Measurements from ENCODE around the gene ADCY1.

ADCY1 gene

DNA sequence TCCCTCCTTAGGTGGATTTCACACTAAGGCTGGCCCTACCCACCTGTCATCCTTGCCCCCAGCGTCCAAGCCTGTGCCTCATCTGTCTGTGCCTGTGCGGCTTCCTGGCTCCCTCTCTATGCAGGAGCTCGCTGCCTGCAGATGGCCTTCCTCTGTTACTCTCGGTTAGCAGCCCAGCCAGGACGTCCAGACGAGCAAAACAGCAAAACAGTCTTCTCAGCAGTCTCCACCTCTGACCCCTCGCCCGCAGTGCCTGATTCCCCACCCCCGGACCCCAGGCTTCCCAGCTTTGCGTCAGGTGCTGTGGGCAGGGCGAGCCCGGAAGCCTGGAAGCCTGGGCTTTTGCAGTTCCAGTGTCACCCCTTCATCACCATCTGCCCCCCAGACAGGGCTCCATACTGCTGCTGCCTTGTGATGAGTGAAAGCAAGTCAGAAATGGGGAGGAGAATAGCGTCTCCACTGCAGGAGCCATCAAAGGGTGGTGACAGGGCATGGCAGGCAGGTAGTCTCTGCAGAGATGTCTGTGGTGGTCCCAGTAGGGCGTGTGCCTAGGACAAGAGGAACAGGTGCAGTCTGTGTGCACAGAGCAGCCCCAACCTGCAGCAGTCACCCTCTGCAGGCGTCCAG lies 88.5 kb downstream of the ADCY1 start:
- H3K9me3 ChIP-seq (ENCODE audit: control insufficient read depth, insufficient read depth, low read length): no peaks in the 10 kb centered on the region
- H3K4me3 ChIP-seq (ENCODE audit: low read depth, low read length): no peak overlapping the region
- no peaks in the 10 kb centered on the region for H3K4me1 ChIP-seq (ENCODE audit: control insufficient read depth, insufficient read depth, low read length)
- peaks cover 15% of the 10 kb centered on the region; the same call in 1 of the 2 replicates for H3K36me3 ChIP-seq (ENCODE audit: control insufficient read depth, insufficient read depth, low read length)
- H3K27ac ChIP-seq (ENCODE audit: low read depth, low read length): no peak overlapping the region
- H3K27me3 ChIP-seq (ENCODE audit: control insufficient read depth, insufficient read depth, low read length): no peaks in the 10 kb centered on the region
- no peak overlapping the region for H3K9ac ChIP-seq (ENCODE audit: low read depth, low read length)

DNA sequence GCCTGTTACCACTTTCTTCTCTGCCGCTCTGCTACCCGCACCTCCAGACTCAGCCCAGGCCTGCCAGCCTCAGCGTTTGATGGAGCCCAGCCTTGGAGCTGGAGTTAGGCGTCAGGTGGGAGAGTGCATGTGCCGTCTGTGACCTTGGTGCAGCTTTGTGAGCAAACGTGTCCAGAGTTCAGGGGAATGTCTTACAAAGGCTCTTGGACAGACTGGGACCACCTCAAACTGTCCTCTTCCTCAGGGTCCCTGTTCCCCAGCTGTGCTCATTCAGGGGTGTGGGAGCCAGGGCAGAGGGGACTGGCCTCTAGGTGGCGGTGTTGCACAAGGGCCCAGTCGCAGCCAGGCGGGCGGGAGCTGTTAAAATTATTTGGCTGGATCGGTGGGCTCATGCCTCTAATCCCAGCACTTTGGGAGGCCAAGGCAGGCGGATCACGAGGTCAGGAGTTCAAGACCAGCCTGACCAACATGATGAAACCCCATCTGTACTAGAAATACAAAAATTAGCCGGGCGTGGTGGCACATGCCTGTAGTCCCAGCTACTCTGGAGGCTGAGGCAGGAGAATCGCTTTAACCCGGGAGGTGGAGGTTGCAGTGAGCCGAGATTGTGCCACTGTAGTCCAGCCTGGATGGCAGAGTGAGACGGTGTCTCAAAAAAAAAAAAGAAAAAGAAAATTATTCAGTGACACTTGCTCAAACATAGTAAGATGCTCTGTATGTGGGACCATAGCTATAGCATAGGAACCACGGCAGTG lies 89.2 kb downstream of the ADCY1 start:
- Histone ChIP-seq H3K9me3 (ENCODE audit: control insufficient read depth, insufficient read depth, low read length) (no peaks in the 10 kb centered on the region), H3K27me3 (ENCODE audit: control insufficient read depth, insufficient read depth, low read length) (no peaks in the 10 kb centered on the region), H3K4me3 (ENCODE audit: low read depth, low read length) (no peak overlapping the region), H3K9ac (ENCODE audit: low read depth, low read length) (no peak overlapping the region), H3K27ac (ENCODE audit: low read depth, low read length) (no peak overlapping the region), H3K36me3 (ENCODE audit: control insufficient read depth, insufficient read depth, low read length) (peaks cover 15% of the 10 kb centered on the region; the same call in 1 of the 2 replicates), H3K4me1 (ENCODE audit: control insufficient read depth, insufficient read depth, low read length) (no peaks in the 10 kb centered on the region)

DNA sequence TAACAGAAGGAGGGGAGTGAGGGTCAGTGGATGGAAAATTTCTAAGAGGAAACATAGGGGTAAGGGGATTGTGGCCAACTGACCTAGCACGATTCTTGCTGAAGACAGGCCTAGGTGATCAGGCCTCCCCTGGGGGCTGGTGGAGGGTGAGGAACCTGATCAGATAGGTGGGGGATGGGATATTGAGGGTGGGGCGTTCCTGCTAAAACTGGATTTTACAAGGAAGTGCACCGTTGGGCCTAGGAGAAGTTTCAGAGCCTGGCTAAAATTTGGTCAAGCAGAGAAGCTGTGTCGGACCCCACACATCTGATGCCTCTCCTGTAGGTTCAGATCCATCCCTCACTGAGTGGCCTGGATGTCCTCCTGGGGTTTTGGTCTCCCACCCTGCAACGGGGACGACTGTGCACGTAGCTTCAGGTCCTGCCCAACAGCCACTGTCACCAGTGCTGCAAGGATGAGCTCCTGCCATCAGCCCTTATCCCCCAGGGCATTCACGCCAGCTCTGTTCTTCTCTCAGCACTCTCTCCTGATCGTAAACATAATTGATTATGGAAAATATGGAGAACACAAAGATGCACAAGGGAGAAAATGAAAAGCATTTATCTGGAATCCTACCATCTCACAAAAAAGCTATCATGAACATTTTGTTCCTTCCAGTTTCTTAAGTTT lies 89.9 kb downstream of the ADCY1 start:
- Histone ChIP-seq H3K4me1 (ENCODE audit: control insufficient read depth, insufficient read depth, low read length) (no peaks in the 10 kb centered on the region), H3K27me3 (ENCODE audit: control insufficient read depth, insufficient read depth, low read length) (no peaks in the 10 kb centered on the region), H3K27ac (ENCODE audit: low read depth, low read length) (no peak overlapping the region), H3K9ac (ENCODE audit: low read depth, low read length) (no peak overlapping the region), H3K4me3 (ENCODE audit: low read depth, low read length) (no peak overlapping the region), H3K36me3 (ENCODE audit: control insufficient read depth, insufficient read depth, low read length) (peaks cover 15% of the 10 kb centered on the region; the same call in 1 of the 2 replicates), H3K9me3 (ENCODE audit: control insufficient read depth, insufficient read depth, low read length) (no peaks in the 10 kb centered on the region)

DNA sequence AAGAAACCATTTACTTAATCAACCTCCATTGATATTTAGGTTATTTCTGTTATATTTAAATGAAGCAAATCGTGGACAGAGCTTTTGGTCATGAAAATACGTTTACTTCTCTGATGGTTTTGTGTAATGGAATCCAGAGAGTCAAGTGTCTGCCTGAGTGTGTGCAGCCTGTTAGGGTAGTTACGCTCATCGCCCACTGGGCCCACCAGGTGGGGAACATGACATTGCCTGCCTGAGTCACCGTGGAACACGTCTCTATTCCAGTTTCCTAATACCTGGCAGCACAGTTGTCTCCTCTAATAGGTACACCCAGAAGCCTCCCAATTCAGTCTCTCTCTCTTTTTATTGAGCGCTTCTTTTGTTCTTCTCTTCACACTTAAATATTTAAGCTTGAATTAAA lies 91.0 kb downstream of the ADCY1 start:
- no peak overlapping the region for H3K4me3 ChIP-seq (ENCODE audit: low read depth, low read length)
- no peaks in the 10 kb centered on the region for H3K27me3 ChIP-seq (ENCODE audit: control insufficient read depth, insufficient read depth, low read length)
- H3K4me1 ChIP-seq (ENCODE audit: control insufficient read depth, insufficient read depth, low read length): no peaks in the 10 kb centered on the region
- no peak overlapping the region for H3K27ac ChIP-seq (ENCODE audit: low read depth, low read length)
- peaks cover 15% of the 10 kb centered on the region; the same call in 1 of the 2 replicates for H3K36me3 ChIP-seq (ENCODE audit: control insufficient read depth, insufficient read depth, low read length)
- no peak overlapping the region for H3K9ac ChIP-seq (ENCODE audit: low read depth, low read length)
- no peaks in the 10 kb centered on the region for H3K9me3 ChIP-seq (ENCODE audit: control insufficient read depth, insufficient read depth, low read length)

DNA sequence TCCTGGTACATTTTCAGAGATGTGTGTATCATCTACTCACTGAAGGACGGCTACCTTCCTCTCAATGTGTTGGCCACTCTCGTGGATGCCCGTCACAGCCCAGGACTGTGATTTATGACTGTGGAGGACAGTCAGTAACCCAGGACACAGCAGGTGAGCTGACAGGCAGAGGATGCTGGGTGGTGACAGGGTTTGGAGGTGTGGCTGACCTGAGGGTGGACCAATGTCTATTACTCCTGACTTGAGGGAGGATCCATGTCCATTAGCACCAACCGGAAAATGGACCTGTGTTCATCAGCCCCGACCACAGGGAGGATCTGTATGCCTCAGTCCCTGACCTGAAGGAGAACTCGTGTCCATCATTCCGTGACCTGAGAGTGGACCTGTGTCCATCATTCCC lies 96.1 kb downstream of the ADCY1 start:
- H3K9me3 ChIP-seq (ENCODE audit: control insufficient read depth, insufficient read depth, low read length): no peaks in the 10 kb centered on the region
- no peak overlapping the region for H3K4me3 ChIP-seq (ENCODE audit: low read depth, low read length)
- no peaks in the 10 kb centered on the region for H3K27me3 ChIP-seq (ENCODE audit: control insufficient read depth, insufficient read depth, low read length)
- no peak overlapping the region for H3K27ac ChIP-seq (ENCODE audit: low read depth, low read length)
- no peak overlapping the region for H3K9ac ChIP-seq (ENCODE audit: low read depth, low read length)
- no peaks in the 10 kb centered on the region for H3K4me1 ChIP-seq (ENCODE audit: control insufficient read depth, insufficient read depth, low read length)
- 0 out of 2 replicates have a peak, but pooled peaks cover under 1% of the 10 kb centered on the region for H3K36me3 ChIP-seq (ENCODE audit: control insufficient read depth, insufficient read depth, low read length)

DNA sequence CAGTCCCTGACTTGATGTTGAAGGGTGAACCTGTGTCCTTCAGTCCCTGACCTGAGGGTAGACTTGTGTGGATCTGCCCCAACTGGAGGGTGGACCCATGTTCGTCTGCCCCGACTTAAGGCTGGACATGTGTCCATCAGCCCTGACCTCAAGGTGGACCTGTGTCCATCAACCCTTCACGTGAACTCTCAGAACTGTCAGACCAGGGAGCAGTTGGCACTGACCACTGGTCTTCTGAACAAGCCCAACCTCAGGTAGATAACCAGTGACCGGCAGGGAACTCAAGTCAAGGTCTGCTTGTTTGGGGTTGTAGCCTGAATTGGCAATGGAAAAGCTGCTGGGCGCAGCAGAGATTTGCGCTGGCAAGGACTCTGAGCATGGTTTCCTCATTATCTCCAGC lies 96.5 kb downstream of the ADCY1 start:
- H3K9me3 ChIP-seq (ENCODE audit: control insufficient read depth, insufficient read depth, low read length): no peaks in the 10 kb centered on the region
- H3K27ac ChIP-seq (ENCODE audit: low read depth, low read length): no peak overlapping the region
- H3K4me1 ChIP-seq (ENCODE audit: control insufficient read depth, insufficient read depth, low read length): no peaks in the 10 kb centered on the region
- no peaks in the 10 kb centered on the region for H3K27me3 ChIP-seq (ENCODE audit: control insufficient read depth, insufficient read depth, low read length)
- H3K36me3 ChIP-seq (ENCODE audit: control insufficient read depth, insufficient read depth, low read length): no peaks in the 10 kb centered on the region
- no peak overlapping the region for H3K4me3 ChIP-seq (ENCODE audit: low read depth, low read length)
- no peak overlapping the region for H3K9ac ChIP-seq (ENCODE audit: low read depth, low read length)

DNA sequence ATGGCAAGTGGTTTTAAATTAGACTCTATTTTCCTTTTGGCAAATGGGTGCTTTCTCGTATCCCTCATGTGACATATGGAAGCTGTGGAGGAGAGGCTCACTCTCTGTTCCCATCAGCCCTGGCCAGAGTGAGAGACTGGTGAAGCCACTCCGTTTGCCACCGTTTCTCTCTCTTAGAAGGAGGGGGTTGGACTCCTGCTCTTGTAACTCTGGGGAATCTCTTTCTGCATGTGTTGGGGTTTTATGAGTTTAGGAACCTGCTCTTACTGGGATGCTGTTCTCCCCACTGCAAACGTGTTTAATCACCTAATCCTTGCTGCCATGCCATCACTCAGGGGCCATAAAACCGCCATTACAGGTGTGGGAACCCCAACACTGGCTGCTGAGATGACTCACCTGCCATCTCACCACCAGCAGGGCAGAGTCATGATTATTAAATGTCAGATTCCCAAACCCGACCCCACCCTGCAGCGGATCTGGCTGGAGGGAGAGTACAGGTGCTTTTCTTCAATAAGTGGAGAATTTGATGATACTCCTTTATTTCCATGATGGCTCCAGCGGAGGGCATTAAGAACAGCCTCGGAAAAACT lies 103.2 kb downstream of the ADCY1 start:
- Histone ChIP-seq H3K27ac (ENCODE audit: low read depth, low read length) (no peak overlapping the region), H3K36me3 (ENCODE audit: control insufficient read depth, insufficient read depth, low read length) (peaks cover 21% of the 10 kb centered on the region), H3K4me1 (ENCODE audit: control insufficient read depth, insufficient read depth, low read length) (no peaks in the 10 kb centered on the region), H3K4me3 (ENCODE audit: low read depth, low read length) (no peak overlapping the region), H3K9me3 (ENCODE audit: control insufficient read depth, insufficient read depth, low read length) (no peaks in the 10 kb centered on the region), H3K27me3 (ENCODE audit: control insufficient read depth, insufficient read depth, low read length) (no peaks in the 10 kb centered on the region), H3K9ac (ENCODE audit: low read depth, low read length) (no peak overlapping the region)

DNA sequence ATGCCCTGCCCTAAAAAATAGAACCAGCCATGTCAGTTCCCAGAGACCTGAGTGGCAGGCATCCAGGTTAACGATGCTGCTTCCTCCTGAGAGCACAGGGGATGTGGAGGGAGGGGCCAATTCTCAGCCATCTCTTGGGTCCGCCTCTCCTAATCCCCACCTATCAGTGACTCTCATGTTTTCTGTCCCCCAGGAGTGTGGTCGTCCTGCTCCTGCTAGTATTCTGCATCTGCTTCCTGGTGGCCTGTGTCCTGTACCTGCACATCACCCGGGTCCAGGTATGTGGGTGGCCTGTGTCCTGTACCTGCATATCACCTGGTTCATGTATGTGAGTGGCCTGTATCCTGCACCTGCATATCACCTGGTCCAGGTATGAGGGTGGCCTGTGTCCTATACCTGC lies 105.3 kb downstream of the ADCY1 start:
- no peak overlapping the region for H3K27ac ChIP-seq (ENCODE audit: low read depth, low read length)
- H3K9me3 ChIP-seq (ENCODE audit: control insufficient read depth, insufficient read depth, low read length): no peaks in the 10 kb centered on the region
- H3K36me3 ChIP-seq (ENCODE audit: control insufficient read depth, insufficient read depth, low read length): peaks cover 21% of the 10 kb centered on the region
- no peak overlapping the region for H3K9ac ChIP-seq (ENCODE audit: low read depth, low read length)
- H3K27me3 ChIP-seq (ENCODE audit: control insufficient read depth, insufficient read depth, low read length): no peaks in the 10 kb centered on the region
- H3K4me1 ChIP-seq (ENCODE audit: control insufficient read depth, insufficient read depth, low read length): no peaks in the 10 kb centered on the region
- H3K4me3 ChIP-seq (ENCODE audit: low read depth, low read length): no peak overlapping the region

DNA sequence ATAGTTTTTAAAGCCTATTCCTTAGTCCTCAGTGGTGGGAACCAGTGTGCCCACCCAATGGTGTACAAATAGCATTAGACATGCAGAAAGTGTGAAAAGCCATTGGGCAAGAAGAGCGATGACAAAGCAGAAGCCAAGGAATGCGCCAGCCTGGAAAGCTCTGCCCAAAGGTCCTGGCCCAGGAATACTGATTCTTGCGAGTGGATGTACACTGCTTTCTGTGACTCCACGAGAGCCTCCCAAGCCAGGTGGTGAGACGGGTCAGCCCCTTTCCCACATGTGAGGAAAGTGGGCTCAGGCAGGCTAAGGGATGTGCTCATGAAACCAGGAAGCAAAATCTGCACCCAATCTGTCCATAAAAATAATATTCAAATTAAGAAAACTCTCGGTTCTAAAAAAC lies 106.6 kb downstream of the ADCY1 start:
- Histone ChIP-seq H3K4me1 (ENCODE audit: control insufficient read depth, insufficient read depth, low read length) (no peaks in the 10 kb centered on the region), H3K4me3 (ENCODE audit: low read depth, low read length) (no peak overlapping the region), H3K9ac (ENCODE audit: low read depth, low read length) (no peak overlapping the region), H3K9me3 (ENCODE audit: control insufficient read depth, insufficient read depth, low read length) (no peaks in the 10 kb centered on the region), H3K27me3 (ENCODE audit: control insufficient read depth, insufficient read depth, low read length) (no peaks in the 10 kb centered on the region), H3K36me3 (ENCODE audit: control insufficient read depth, insufficient read depth, low read length) (peaks cover 25% of the 10 kb centered on the region), H3K27ac (ENCODE audit: low read depth, low read length) (no peak overlapping the region)

DNA sequence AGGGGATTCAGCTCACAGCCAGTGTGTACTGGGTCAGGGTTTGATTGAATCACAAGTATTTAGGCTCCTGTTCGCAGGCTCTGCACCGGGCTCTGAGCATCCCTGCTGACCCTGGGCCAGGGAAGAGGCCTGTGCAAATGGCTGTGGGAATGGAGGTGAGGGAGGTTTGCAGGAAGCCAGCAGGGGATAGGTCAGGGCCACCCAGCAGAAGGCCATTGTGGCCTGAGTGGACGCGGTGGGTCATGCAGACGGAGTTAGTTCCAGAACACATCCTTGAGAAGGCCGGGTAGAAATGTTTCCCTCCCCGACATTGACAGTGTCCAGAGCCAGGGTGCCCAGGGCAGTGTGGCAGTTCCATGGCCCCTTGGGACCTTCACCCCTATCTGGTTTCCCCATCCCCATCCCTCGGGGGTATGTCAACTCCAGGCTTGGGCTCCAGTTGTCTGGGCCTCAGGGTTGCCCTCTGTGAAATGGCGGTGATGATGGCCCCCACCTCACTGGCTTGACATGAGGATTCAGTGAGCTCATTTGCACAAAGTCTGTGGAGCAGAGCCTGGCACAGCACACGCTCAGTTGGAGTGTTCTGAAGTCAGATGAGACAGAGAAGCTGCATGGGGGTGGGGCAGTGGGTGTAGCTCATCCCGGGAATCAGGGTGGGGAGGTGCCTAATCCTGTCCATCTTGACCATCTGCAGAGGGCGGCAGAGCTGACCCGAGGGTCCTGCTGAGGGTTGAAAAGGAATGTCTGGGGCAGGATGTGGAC lies 107.6 kb downstream of the ADCY1 start:
- Histone ChIP-seq H3K4me1 (ENCODE audit: control insufficient read depth, insufficient read depth, low read length) (no peaks in the 10 kb centered on the region), H3K9ac (ENCODE audit: low read depth, low read length) (no peak overlapping the region), H3K36me3 (ENCODE audit: control insufficient read depth, insufficient read depth, low read length) (peaks cover 35% of the 10 kb centered on the region), H3K27me3 (ENCODE audit: control insufficient read depth, insufficient read depth, low read length) (no peaks in the 10 kb centered on the region), H3K27ac (ENCODE audit: low read depth, low read length) (no peak overlapping the region), H3K4me3 (ENCODE audit: low read depth, low read length) (no peak overlapping the region), H3K9me3 (ENCODE audit: control insufficient read depth, insufficient read depth, low read length) (no peaks in the 10 kb centered on the region)

Data from HUES48 (cell line).